ENCODE results near the gene AMN. TPM values are rescaled to one million over a fixed set of nuclear protein-coding genes. Genes with fewer than 3 reads are reported as not detected.

The AMN gene
- total and polyA plus RNA-seq, 9 of the 15 experiments (the other 6 are each of a cell fraction or from before 2014, with no cell fraction given): 0.04 to 0.14 TPM; not detected in 7

DNA sequence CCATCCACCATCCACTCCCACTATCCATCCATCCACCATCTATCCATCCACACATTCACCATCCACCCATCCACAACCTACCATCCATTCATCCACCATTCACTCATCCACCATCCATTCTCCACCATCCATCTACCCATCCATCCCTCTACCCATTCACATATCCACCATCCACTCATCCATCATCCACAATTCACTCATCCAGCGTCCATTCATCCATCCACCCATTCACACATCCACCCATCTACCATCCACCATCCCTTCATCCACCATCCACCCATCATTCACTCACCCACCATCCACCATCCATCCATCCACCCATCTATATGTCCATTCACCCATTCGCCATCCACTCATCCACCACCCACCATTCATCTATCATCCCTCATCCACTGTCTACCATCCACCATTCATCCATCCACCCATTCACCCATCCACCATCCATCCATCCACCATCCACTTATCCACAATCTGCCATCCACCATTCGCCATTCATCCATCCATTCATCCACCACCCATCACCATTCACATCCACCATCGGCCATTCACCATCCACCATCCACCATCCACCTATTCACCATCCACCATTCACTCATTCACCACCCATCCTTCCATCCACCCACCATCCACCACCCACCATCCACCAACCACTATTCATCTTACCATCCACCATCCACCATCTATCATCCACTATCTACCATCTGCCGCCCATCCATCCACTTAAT is 2.0 kb upstream of the AMN start:
- no peak overlapping the region for H3K4me2 ChIP-seq (ENCODE audit: insufficient read depth, low read length)
- H3K27me3 ChIP-seq (ENCODE audit: control insufficient read depth in 2 of 2, insufficient read depth in 2 of 2, low read length in 2 of 2): peaks cover 0 to 10% of the 10 kb centered on the region in 2 experiments; a peak in 1 of 5 replicates
- H3K4me3 ChIP-seq: no peak overlapping the region
- no peak overlapping the region for H3K27ac ChIP-seq (ENCODE audit: extremely low read depth, low read depth, low read length)
- no TSS peak for BruUV-seq (replicated peaks)
- ATAC-seq (no peak), FAIRE-seq (no peak), DNase-seq (ENCODE audit: extremely low read depth in 1 of 4, low spot score in 3 of 4) (no peak)
- WGBS (ENCODE audit: insufficient coverage, low coverage, missing lambda C conversion rate): 6% methylated on average over 5 of the region's 5 CpGs
- POLR2A ChIA-PET: no interaction called here
- no peaks in the 10 kb centered on the region for H3K79me2 ChIP-seq (ENCODE audit: control insufficient read depth, insufficient read depth, low read length)
- intact Hi-C loops (cut with micrococcal nuclease) (no loop called here), in situ Hi-C loops (cut with MboI) (loop anchor here (25.0 kb wide), 1 partner anchor 408 kb away; the partner anchor contains the start of gene ANKRD9)
- peaks cover 0 to 22% of the 10 kb centered on the region in 2 experiments; a peak in 2 of 5 replicates for H3K4me1 ChIP-seq (replicated peaks in 1 of 2; ENCODE audit: control insufficient read depth in 2 of 2, insufficient read depth in 2 of 2, low read length in 2 of 2)
- no peaks in the 10 kb centered on the region for H3K9me3 ChIP-seq (replicated peaks; ENCODE audit: control insufficient read depth, insufficient read depth, low read depth, low read length)
- H3K9me1 ChIP-seq (ENCODE audit: control insufficient read depth, insufficient read depth, low read length): no peaks in the 10 kb centered on the region
- H3K36me3 ChIP-seq (ENCODE audit: control insufficient read depth, insufficient read depth, low read length): no peaks in the 10 kb centered on the region
- H2AFZ ChIP-seq (ENCODE audit: low read depth, low read length): no peak overlapping the region
- no peak for TF ChIP-seq ZNF696 (CRISPR knock-in tag; conservative IDR thresholded peaks at IDR 0.05)
- no peak for TF ChIP-seq KHSRP (IDR thresholded peaks at IDR 0.05)
- no peak for TF ChIP-seq ZNF507 (tag; conservative IDR thresholded peaks at IDR 0.05)
- no peak for TF ChIP-seq SMARCA4 (IDR thresholded peaks at IDR 0.05)
- TF ChIP-seq NCOA4 (IDR thresholded peaks at IDR 0.05; ENCODE audit: partially characterized antibody): no peak
- TF ChIP-seq PCBP1 (IDR thresholded peaks at IDR 0.05; ENCODE audit: low read depth, low read length, poor library complexity, severe bottlenecking): no peak
- no peak for TF ChIP-seq ZSCAN29 (IDR thresholded peaks at IDR 0.05)
- TF ChIP-seq ETV6 (IDR thresholded peaks at IDR 0.05; ENCODE audit: borderline replicate concordance in 1 of 2, low read depth in 2 of 2, low read length in 1 of 2): no peak
- TF ChIP-seq ETV6 (CRISPR knock-in tag; IDR thresholded peaks at IDR 0.05; ENCODE audit: borderline replicate concordance): no peak
- no peak for TF ChIP-seq SMARCA5 (IDR thresholded peaks at IDR 0.05)
- TF ChIP-seq E2F3 (CRISPR knock-in tag; IDR thresholded peaks at IDR 0.05): no peak
- no peak for TF ChIP-seq U2AF1 (optimal IDR thresholded peaks at IDR 0.05; ENCODE audit: low read depth, low read length)
- TF ChIP-seq, protein P1, sequence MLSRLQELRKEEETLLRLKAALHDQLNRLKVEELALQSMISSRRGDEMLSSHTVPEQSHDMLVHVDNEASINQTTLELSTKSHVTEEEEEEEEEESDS (CRISPR knock-in tag; IDR thresholded peaks at IDR 0.05): no peak
- TF ChIP-seq HSF4 (CRISPR knock-in tag; IDR thresholded peaks at IDR 0.05; ENCODE audit: borderline replicate concordance): no peak
- TF ChIP-seq SLC30A9 (CRISPR knock-in tag; IDR thresholded peaks at IDR 0.05): no peak
- H4K20me1 ChIP-seq (replicated peaks; ENCODE audit: control insufficient read depth, insufficient read depth, low read length): no peaks in the 10 kb centered on the region; the same call in 1 of the 2 replicates
- no peak overlapping the region for H3K9ac ChIP-seq (ENCODE audit: insufficient read depth in 1 of 2, low read depth in 2 of 2, low read length in 2 of 2)
- CTCF ChIA-PET (ENCODE audit: low intra/inter-chr PET ratio): no interaction called here
